Gastroesophageal sphincter (tissue), 4 donors: ENCODE measurements around the gene GPR180. TPM values are rescaled to one million over a fixed set of nuclear protein-coding genes. Genes with fewer than 3 reads are reported as not detected.

Experiments used
- ATAC-seq: fragments of 150-250 bp; one replicate; pipeline ENCODE4 v1.9.1; 2016; ENCODE audit warnings: mild to moderate bottlenecking, moderate library complexity
- H3K27ac ChIP-seq, 4 donors: fragments of 200-600 bp; sonication (generic) in 3 of 4; 1 replicate in 3 of 4; 2 replicates in 1 of 4; pipeline ENCODE4 v1.5.1; 2016 to 2019
- H3K27me3 ChIP-seq: fragments of 200-600 bp; sonication (generic); one replicate; pipeline ENCODE4 v1.5.1; 2019
- H3K36me3 ChIP-seq, 2 donors: fragments of 200-600 bp; sonication (generic); one replicate each; pipeline ENCODE4 v1.5.1; 2019; ENCODE audit warnings: control low read depth in 1 of 2
- H3K4me1 ChIP-seq, 3 donors: fragments of 200-600 bp; sonication (generic); 1 replicate in 2 of 3; 2 replicates in 1 of 3; pipeline ENCODE4 v1.5.1; 2016 to 2019; ENCODE audit warnings: control low read depth in 2 of 3
- H3K4me3 ChIP-seq, 2 donors: fragments of 200-600 bp; sonication (generic); one replicate each; pipeline ENCODE4 v1.5.1; 2019; ENCODE audit warnings: mild to moderate bottlenecking in 1 of 2, moderate library complexity in 1 of 2
- H3K9me3 ChIP-seq, 3 donors: fragments of 200-600 bp; sonication (generic); one replicate each; pipeline ENCODE4 v1.5.1; 2017 to 2019; ENCODE audit warnings: control low read depth in 2 of 3
- CTCF ChIP-seq, 4 experiments: fragments of 200-600 bp in 2 of 4; fragments of 450-650 bp in 2 of 4; sonication (generic) in 1 of 4; IDR thresholded peaks; one replicate each; pipeline ENCODE4 v1.5.1; 2017 to 2019; ENCODE audit warnings: antibody characterized with exemption in 4 of 4, mild to moderate bottlenecking in 2 of 4, moderate library complexity in 2 of 4
- EP300 ChIP-seq: sonication (generic); formaldehyde crosslinking; IDR thresholded peaks from one replicate; pipeline ENCODE4 v1.6.1; 2017; ENCODE audit warnings: antibody characterized with exemption, mild to moderate bottlenecking
- POLR2A ChIP-seq, 2 donors: fragments of 450-650 bp; IDR thresholded peaks; one replicate each; pipeline ENCODE4 v1.6.1; 2017; ENCODE audit warnings: antibody characterized with exemption in 2 of 2, mild to moderate bottlenecking in 2 of 2, moderate library complexity in 1 of 2
- POLR2AphosphoS5 ChIP-seq: sonication (generic); formaldehyde crosslinking; IDR thresholded peaks from one replicate; pipeline ENCODE4 v1.6.1; 2017; ENCODE audit warnings: antibody characterized with exemption
- WGBS, 2 donors: methylation state at CpG; one replicate each; pipeline ENCODE4 v1.1.5; 2018; ENCODE audit warnings: low coverage in 1 of 2; 5-methylcytosine and 5-hydroxymethylcytosine counted together
- total RNA-seq, 4 donors: library from RNA; depleted of rRNA; stranded (reverse); fragments of >200 nt; gene quantifications; one replicate each; pipeline ENCODE4 v1.1.0, GENCODE V29; 2016

The GPR180 gene
- total RNA-seq, 4 donors from 2014 or later = 3.4 to 6.4 (median 5.5) TPM

GRCh38 chr13:94583926-94584325 lies 17.7 kb upstream of the GPR180 start:
- Histone ChIP-seq H3K4me3 (no peak overlapping the region), H3K27me3 (no peaks in the 10 kb centered on the region), H3K36me3 (peaks cover 14 to 63% of the 10 kb centered on the region in 2 donors), H3K4me1 (no peaks in the 10 kb centered on the region), H3K27ac (no peak overlapping the region), H3K9me3 (no peaks in the 10 kb centered on the region)
- no peak for TF ChIP-seq CTCF (IDR thresholded peaks at IDR 0.05)
- TF ChIP-seq POLR2A (IDR thresholded peaks at IDR 0.05) = no peak
- no peak for TF ChIP-seq POLR2AphosphoS5
- TF ChIP-seq EP300 = no peak
- WGBS, 2 donors = 95 to 100% methylated on average over 1 of the region's 1 CpG
- ATAC-seq = no peak

- TF ChIP-seq EP300 (no peak), POLR2A (IDR thresholded peaks at IDR 0.05) (no peak), POLR2AphosphoS5 (no peak), CTCF (IDR thresholded peaks at IDR 0.05) (no peak)
- WGBS, 2 donors = 92 to 100% methylated on average over 4 to 6 of the region's 6 CpGs
- H3K4me3 ChIP-seq = no peak overlapping the region
- no peak overlapping the region for H3K27ac ChIP-seq
- no peaks in the 10 kb centered on the region for H3K9me3 ChIP-seq
- no peak for ATAC-seq
- H3K36me3 ChIP-seq = peaks cover 6 to 57% of the 10 kb centered on the region in 2 donors
- H3K4me1 ChIP-seq = no peaks in the 10 kb centered on the region
- H3K27me3 ChIP-seq = no peaks in the 10 kb centered on the region
These were observed 16.0 kb upstream of the GPR180 start for GRCh38 chr13:94585543-94586101.

- peaks cover 6 to 57% of the 10 kb centered on the region in 2 donors for H3K36me3 ChIP-seq
- no peaks in the 10 kb centered on the region for H3K4me1 ChIP-seq
- H3K9me3 ChIP-seq = no peaks in the 10 kb centered on the region
- 81 to 86% methylated on average over 7 of the region's 7 CpGs for WGBS, 2 donors
- H3K27me3 ChIP-seq = no peaks in the 10 kb centered on the region
- no peak for TF ChIP-seq POLR2A (IDR thresholded peaks at IDR 0.05)
- no peak for TF ChIP-seq POLR2AphosphoS5
- no peak for TF ChIP-seq CTCF (IDR thresholded peaks at IDR 0.05)
- TF ChIP-seq EP300 = no peak
- H3K27ac ChIP-seq = no peak overlapping the region
- no peak for ATAC-seq
- H3K4me3 ChIP-seq = no peak overlapping the region
These were observed 15.3 kb upstream of the GPR180 start for GRCh38 chr13:94586371-94586770.

GRCh38 chr13:94588541-94588940 lies 13.1 kb upstream of the GPR180 start:
- H3K4me3 ChIP-seq = no peak overlapping the region
- WGBS, 2 donors = 72 to 82% methylated on average over 4 of the region's 4 CpGs
- H3K36me3 ChIP-seq = peaks cover 0 to 53% of the 10 kb centered on the region in 2 donors
- no peaks in the 10 kb centered on the region for H3K9me3 ChIP-seq
- H3K4me1 ChIP-seq = peaks cover 0 to 6% (median 0%) of the 10 kb centered on the region in 3 donors
- no peak overlapping the region for H3K27ac ChIP-seq
- ATAC-seq = no peak
- TF ChIP-seq POLR2A (IDR thresholded peaks at IDR 0.05) (no peak), POLR2AphosphoS5 (no peak), CTCF (IDR thresholded peaks at IDR 0.05) (no peak), EP300 (no peak)
- H3K27me3 ChIP-seq = no peaks in the 10 kb centered on the region

- Histone ChIP-seq H3K9me3 (no peaks in the 10 kb centered on the region), H3K27me3 (no peaks in the 10 kb centered on the region), H3K36me3 (peaks cover 0 to 37% of the 10 kb centered on the region in 2 donors), H3K4me1 (peaks cover 5 to 25% (median 14%) of the 10 kb centered on the region in 3 donors), H3K27ac (no peak overlapping the region), H3K4me3 (no peak overlapping the region)
- 94% methylated on average over 3 of the region's 3 CpGs for WGBS, 2 donors
- no peak for ATAC-seq
- TF ChIP-seq EP300 = no peak
- TF ChIP-seq POLR2AphosphoS5 = no peak
- TF ChIP-seq POLR2A (IDR thresholded peaks at IDR 0.05) = no peak
These were observed 10.9 kb upstream of the GPR180 start for GRCh38 chr13:94590744-94591143.
